Measurements from ENCODE around the gene MYO1B.

DNA sequence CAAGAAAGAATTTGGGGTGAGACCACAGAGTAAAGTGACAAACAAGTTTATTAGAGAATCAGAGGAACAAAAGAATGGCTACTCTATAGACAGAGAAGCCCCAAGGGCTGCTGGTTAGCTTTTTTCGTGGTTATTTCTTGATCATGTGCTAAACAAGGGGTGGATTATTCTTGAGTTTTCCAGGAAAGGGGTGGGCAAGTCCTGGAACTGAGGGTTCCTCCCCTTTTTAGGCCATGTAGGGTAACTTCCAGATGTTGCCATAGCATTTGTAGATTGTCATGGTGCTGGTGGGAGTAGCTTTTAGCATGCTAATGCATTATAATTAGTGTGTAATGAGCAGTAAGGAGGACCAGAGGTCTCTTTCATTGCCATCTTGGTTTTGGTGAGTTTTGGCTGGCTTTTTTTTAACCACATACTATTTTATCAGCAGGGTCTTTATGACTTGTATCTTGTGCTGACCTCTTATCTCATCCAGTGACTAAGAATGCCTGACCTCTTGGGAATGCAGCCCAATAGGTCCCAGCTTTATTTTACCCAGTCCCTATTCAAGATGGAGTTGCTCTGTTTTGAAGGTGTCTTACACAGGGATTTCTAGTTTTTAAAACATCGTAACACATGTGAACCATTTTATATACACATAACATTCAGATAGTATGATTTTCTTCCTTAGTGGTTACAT, 77.8 kb downstream of the MYO1B start:
- TF ChIP-seq CTCF (IDR thresholded peaks at IDR 0.05) = no peak
- TF ChIP-seq POLR2AphosphoS5 (IDR thresholded peaks at IDR 0.05) = no peak
- no peak for TF ChIP-seq POLR2A (IDR thresholded peaks at IDR 0.05)

Data from sigmoid colon (tissue), 4 donors.